ENCODE measurements around the gene XYLB.

The XYLB gene

DNA sequence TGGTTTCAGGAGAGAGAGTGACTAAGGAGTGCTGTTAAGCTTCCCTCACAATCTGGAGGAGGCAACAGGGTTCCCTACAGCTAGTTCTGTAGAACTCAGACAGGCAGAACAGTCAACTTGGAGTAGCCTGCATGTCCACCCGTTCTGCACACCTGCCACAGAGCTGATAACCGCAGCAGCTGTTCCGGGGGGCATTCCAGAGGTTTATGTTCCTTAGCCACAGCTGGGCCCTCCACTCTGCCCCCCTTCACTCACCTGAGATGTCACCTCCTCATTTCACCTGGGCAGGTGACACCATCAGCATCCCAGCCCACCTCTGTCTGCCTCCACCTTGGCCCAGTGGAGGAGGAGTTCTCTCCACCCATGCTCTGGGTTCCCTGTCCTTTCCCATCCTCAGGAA is 22.6 kb downstream of the XYLB start:
- TF ChIP-seq EGR1 (IDR thresholded peaks at IDR 0.05) (no peak), CREB1 (IDR thresholded peaks at IDR 0.05; ENCODE audit: low read depth) (no peak), YY1 (IDR thresholded peaks at IDR 0.05; ENCODE audit: low read depth) (no peak), ZBTB7A (IDR thresholded peaks at IDR 0.05; ENCODE audit: low read depth) (no peak), CEBPB (IDR thresholded peaks at IDR 0.05) (no peak), TCF12 (IDR thresholded peaks at IDR 0.05; ENCODE audit: low read depth) (no peak), FOXM1 (IDR thresholded peaks at IDR 0.05; ENCODE audit: borderline replicate concordance, low read depth) (no peak), NFIC (IDR thresholded peaks at IDR 0.05) (no peak), TAF1 (IDR thresholded peaks at IDR 0.05; ENCODE audit: low read depth) (no peak), TEAD4 (IDR thresholded peaks at IDR 0.05) (no peak), EP300 (IDR thresholded peaks at IDR 0.05; ENCODE audit: borderline replicate concordance) (no peak), RAD21 (IDR thresholded peaks at IDR 0.05; ENCODE audit: low read depth) (no peak)
- TF ChIP-seq, protein P1, sequence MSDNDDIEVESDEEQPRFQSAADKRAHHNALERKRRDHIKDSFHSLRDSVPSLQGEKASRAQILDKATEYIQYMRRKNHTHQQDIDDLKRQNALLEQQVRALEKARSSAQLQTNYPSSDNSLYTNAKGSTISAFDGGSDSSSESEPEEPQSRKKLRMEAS (IDR thresholded peaks at IDR 0.05), result no peak
- TF ChIP-seq, protein P2, sequence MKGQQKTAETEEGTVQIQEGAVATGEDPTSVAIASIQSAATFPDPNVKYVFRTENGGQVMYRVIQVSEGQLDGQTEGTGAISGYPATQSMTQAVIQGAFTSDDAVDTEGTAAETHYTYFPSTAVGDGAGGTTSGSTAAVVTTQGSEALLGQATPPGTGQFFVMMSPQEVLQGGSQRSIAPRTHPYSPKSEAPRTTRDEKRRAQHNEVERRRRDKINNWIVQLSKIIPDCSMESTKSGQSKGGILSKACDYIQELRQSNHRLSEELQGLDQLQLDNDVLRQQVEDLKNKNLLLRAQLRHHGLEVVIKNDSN (IDR thresholded peaks at IDR 0.05), result no peak
- TF ChIP-seq, protein P3, sequence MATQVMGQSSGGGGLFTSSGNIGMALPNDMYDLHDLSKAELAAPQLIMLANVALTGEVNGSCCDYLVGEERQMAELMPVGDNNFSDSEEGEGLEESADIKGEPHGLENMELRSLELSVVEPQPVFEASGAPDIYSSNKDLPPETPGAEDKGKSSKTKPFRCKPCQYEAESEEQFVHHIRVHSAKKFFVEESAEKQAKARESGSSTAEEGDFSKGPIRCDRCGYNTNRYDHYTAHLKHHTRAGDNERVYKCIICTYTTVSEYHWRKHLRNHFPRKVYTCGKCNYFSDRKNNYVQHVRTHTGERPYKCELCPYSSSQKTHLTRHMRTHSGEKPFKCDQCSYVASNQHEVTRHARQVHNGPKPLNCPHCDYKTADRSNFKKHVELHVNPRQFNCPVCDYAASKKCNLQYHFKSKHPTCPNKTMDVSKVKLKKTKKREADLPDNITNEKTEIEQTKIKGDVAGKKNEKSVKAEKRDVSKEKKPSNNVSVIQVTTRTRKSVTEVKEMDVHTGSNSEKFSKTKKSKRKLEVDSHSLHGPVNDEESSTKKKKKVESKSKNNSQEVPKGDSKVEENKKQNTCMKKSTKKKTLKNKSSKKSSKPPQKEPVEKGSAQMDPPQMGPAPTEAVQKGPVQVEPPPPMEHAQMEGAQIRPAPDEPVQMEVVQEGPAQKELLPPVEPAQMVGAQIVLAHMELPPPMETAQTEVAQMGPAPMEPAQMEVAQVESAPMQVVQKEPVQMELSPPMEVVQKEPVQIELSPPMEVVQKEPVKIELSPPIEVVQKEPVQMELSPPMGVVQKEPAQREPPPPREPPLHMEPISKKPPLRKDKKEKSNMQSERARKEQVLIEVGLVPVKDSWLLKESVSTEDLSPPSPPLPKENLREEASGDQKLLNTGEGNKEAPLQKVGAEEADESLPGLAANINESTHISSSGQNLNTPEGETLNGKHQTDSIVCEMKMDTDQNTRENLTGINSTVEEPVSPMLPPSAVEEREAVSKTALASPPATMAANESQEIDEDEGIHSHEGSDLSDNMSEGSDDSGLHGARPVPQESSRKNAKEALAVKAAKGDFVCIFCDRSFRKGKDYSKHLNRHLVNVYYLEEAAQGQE (IDR thresholded peaks at IDR 0.05; ENCODE audit: low read depth), result no peak

DNA sequence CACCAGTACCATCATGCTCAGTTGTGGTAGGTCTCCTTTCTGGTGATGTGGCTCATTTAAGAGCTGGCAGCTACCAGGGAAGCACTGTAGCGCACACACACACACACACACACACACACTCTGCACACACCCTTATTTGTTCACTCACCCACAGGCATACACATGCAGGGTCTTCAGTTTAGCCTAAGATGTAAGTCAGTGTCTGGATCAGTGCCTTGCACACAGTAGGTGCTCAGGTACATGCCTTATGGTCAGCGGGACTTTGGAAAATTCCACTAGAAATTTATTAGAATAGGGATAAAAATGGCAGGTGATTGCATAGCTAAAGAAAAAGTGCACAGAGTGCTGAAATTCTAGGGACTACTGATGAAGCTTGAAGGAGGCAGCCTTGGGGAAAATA is 23.6 kb downstream of the XYLB start:
- no peak for TF ChIP-seq CEBPB (IDR thresholded peaks at IDR 0.05)
- TF ChIP-seq EP300 (IDR thresholded peaks at IDR 0.05; ENCODE audit: borderline replicate concordance), result no peak
- TF ChIP-seq RAD21 (IDR thresholded peaks at IDR 0.05; ENCODE audit: low read depth), result no peak
- no peak for TF ChIP-seq ZBTB7A (IDR thresholded peaks at IDR 0.05; ENCODE audit: low read depth)
- TF ChIP-seq TAF1 (IDR thresholded peaks at IDR 0.05; ENCODE audit: low read depth), result no peak
- TF ChIP-seq TEAD4 (IDR thresholded peaks at IDR 0.05), result no peak
- TF ChIP-seq, protein P1 (IDR thresholded peaks at IDR 0.05), result no peak
- TF ChIP-seq, protein P3 (IDR thresholded peaks at IDR 0.05; ENCODE audit: low read depth), result no peak
- no peak for TF ChIP-seq YY1 (IDR thresholded peaks at IDR 0.05; ENCODE audit: low read depth)
- no peak for TF ChIP-seq FOXM1 (IDR thresholded peaks at IDR 0.05; ENCODE audit: borderline replicate concordance, low read depth)
- TF ChIP-seq, protein P2 (IDR thresholded peaks at IDR 0.05), result no peak
- no peak for TF ChIP-seq EGR1 (IDR thresholded peaks at IDR 0.05)

DNA sequence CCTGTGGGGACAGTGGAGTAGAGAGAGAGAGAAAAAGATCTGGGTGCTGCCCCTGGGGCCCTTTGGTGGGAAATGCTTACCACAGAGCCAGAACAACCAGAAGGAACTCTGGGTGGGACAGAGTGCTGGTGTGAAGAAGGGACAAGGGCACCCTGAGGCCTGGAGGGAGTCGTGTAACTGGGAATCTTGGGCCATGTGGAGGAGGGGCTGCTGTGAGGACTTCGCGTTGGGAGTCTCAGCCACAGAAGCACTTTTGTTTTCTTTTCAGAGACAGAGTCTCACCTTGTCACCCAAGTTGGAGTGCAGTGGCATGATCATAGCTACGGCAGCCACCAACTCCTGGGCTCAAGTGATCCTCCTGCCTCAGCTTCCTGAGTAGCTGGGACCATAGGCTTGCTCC is 24.3 kb downstream of the XYLB start:
- TF ChIP-seq CEBPB (IDR thresholded peaks at IDR 0.05) (no peak), TEAD4 (IDR thresholded peaks at IDR 0.05) (no peak), TCF12 (IDR thresholded peaks at IDR 0.05; ENCODE audit: low read depth) (no peak), NFIC (IDR thresholded peaks at IDR 0.05) (no peak), TAF1 (IDR thresholded peaks at IDR 0.05; ENCODE audit: low read depth) (no peak), RAD21 (IDR thresholded peaks at IDR 0.05; ENCODE audit: low read depth) (no peak), FOXM1 (IDR thresholded peaks at IDR 0.05; ENCODE audit: borderline replicate concordance, low read depth) (no peak), CREB1 (IDR thresholded peaks at IDR 0.05; ENCODE audit: low read depth) (no peak), EGR1 (IDR thresholded peaks at IDR 0.05) (no peak)
- TF ChIP-seq, protein P2 (IDR thresholded peaks at IDR 0.05), result no peak
- TF ChIP-seq, protein P3 (IDR thresholded peaks at IDR 0.05; ENCODE audit: low read depth), result no peak
- TF ChIP-seq, protein P1 (IDR thresholded peaks at IDR 0.05), result no peak

Measured in Ishikawa (cell line).